GM23248 (cell line): ENCODE measurements around the gene SLC24A4. TPM values are rescaled to one million over a fixed set of nuclear protein-coding genes. Genes with fewer than 3 reads are reported as not detected.
A peak's percentile ranks its signal among the peaks of the same experiment; 100 is the strongest.

Experiments
- DNase-seq: peaks from one replicate; pipeline ENCODE4 v3.0.0-alpha.2; 2015
- H2AFZ ChIP-seq: fragments of 200-600 bp; sonication (generic); 2 replicates; pipeline ENCODE4 v1.6.1; 2016; ENCODE audit warnings: antibody characterized with exemption
- H3F3A ChIP-seq: fragments of 200-600 bp; sonication (generic); 2 replicates; pipeline ENCODE4 v1.6.1; 2016; ENCODE audit warnings: mild to moderate bottlenecking, antibody characterized with exemption, mixed run types; ENCODE audit not compliant: insufficient read depth
- H3K27ac ChIP-seq: fragments of 200-600 bp; sonication (generic); 2 replicates; pipeline ENCODE4 v1.5.1; 2016; ENCODE audit warnings: mild to moderate bottlenecking
- H3K27me3 ChIP-seq: fragments of 200-600 bp; sonication (generic); replicated peaks from 2 replicates; pipeline ENCODE4 v1.6.1; 2016; ENCODE audit warnings: mild to moderate bottlenecking; ENCODE audit not compliant: insufficient read depth
- H3K36me3 ChIP-seq: fragments of 200-600 bp; sonication (generic); 2 replicates; pipeline ENCODE4 v1.6.1; 2016; ENCODE audit warnings: low read depth, mild to moderate bottlenecking
- H3K4me1 ChIP-seq: fragments of 200-600 bp; sonication (generic); 2 replicates; pipeline ENCODE4 v1.6.1; 2016; ENCODE audit warnings: mild to moderate bottlenecking; ENCODE audit not compliant: insufficient read depth
- H3K4me2 ChIP-seq: fragments of 200-600 bp; sonication (generic); one replicate; pipeline ENCODE4 v1.6.1; 2016; ENCODE audit warnings: mild to moderate bottlenecking; ENCODE audit not compliant: unreplicated experiment
- H3K4me3 ChIP-seq: fragments of 200-600 bp; sonication (generic); 2 replicates; pipeline ENCODE4 v1.5.1; 2016; ENCODE audit warnings: mild to moderate bottlenecking
- H3K79me2 ChIP-seq: fragments of 200-600 bp; sonication (generic); 2 replicates; pipeline ENCODE4 v1.6.1; 2016; ENCODE audit warnings: mild to moderate bottlenecking; ENCODE audit not compliant: insufficient read depth
- H3K9ac ChIP-seq: fragments of 200-600 bp; sonication (generic); 2 replicates; pipeline ENCODE4 v1.6.1; 2016; ENCODE audit warnings: mild to moderate bottlenecking
- H3K9me2 ChIP-seq: fragments of 200-600 bp; sonication (generic); 2 replicates; pipeline ENCODE4 v1.6.1; 2016; ENCODE audit warnings: mixed run types, mild to moderate bottlenecking, moderate library complexity; ENCODE audit not compliant: insufficient read depth
- H3K9me3 ChIP-seq: fragments of 200-600 bp; sonication (generic); one replicate; pipeline ENCODE4 v1.6.1; 2017; ENCODE audit warnings: low read depth
- H4K20me1 ChIP-seq: fragments of 200-600 bp; sonication (generic); 2 replicates; pipeline ENCODE4 v1.6.0; 2016; ENCODE audit not compliant: insufficient read depth
- EZH2 ChIP-seq: fragments of 200-600 bp; sonication (generic); IDR thresholded peaks from 2 replicates; pipeline ENCODE4 v1.6.1; 2018; ENCODE audit warnings: antibody characterized with exemption, mild to moderate bottlenecking; ENCODE audit not compliant: insufficient read depth, poor library complexity, severe bottlenecking
- EZH2phosphoT487 ChIP-seq: fragments of 200-600 bp; sonication (generic); IDR thresholded peaks from 2 replicates; pipeline ENCODE4 v1.6.1; 2018; ENCODE audit warnings: antibody characterized with exemption, moderate library complexity, mild to moderate bottlenecking, low read depth; ENCODE audit not compliant: insufficient read depth
- WGBS, 2 experiments: methylation state at CpG; one replicate each; pipeline ENCODE4 v1.1.6; 2015 to 2017; ENCODE audit warnings: low lambda C conversion rate in 2 of 2, low coverage in 1 of 2; ENCODE audit errors: missing lambda C conversion rate in 2 of 2; 5-methylcytosine and 5-hydroxymethylcytosine counted together
- in situ Hi-C: fragments of 300-500 bp; cut with MboI; formaldehyde crosslinking; loops from 2 replicates; pipeline ENCODE4 v1.15.0; 2020
- polyA plus RNA-seq: library from polyadenylated mRNA; unstranded; fragments of >200 nt; fragmentation: Nextera tagmentation; extraction: Ambion mirVana; gene quantifications from 2 replicates; pipeline ENCODE4 v1.2.1, GENCODE V29; 2016
- total RNA-seq: library from RNA; depleted of rRNA; stranded (reverse); fragments of >200 nt; shearing (Covaris generic); gene quantifications from 2 replicates; pipeline ENCODE4 v1.2.3, GENCODE V29; 2014

SLC24A4 gene
- total and polyA plus RNA-seq, 2 experiments from 2014 or later = not detected

GRCh38 chr14:92503756-92504491 lies 181.0 kb downstream of the SLC24A4 start:
- Histone ChIP-seq H3K79me2 (no peaks in the 10 kb centered on the region), H3K4me2 (peak overlapping the region; percentile 38), H2AFZ (no peak overlapping the region), H3K27me3 (no peaks in the 10 kb centered on the region), H3K36me3 (no peaks in the 10 kb centered on the region), H4K20me1 (no peaks in the 10 kb centered on the region), H3K9me2 (no peaks in the 10 kb centered on the region), H3K27ac (peak overlapping the region; percentile 85), H3K4me3 (no peak overlapping the region), H3F3A (peaks cover 42% of the 10 kb centered on the region), H3K4me1 (peaks cover 41% of the 10 kb centered on the region), H3K9ac (peak overlapping the region; percentile 29), H3K9me3 (no peaks in the 10 kb centered on the region)
- 38 to 40% methylated on average over 4 of the region's 4 CpGs for WGBS, 2 experiments
- no peak for TF ChIP-seq EZH2
- TF ChIP-seq EZH2phosphoT487 = no peak
- in situ Hi-C loops = no loop called here
- peak; percentile 88 for DNase-seq

GRCh38 chr14:92505826-92506225 lies 182.9 kb downstream of the SLC24A4 start:
- in situ Hi-C loops = no loop called here
- Histone ChIP-seq H3K9ac (no peak overlapping the region), H3K27ac (no peak overlapping the region), H3F3A (peaks cover 43% of the 10 kb centered on the region), H3K36me3 (no peaks in the 10 kb centered on the region), H3K4me2 (no peak overlapping the region), H3K4me3 (no peak overlapping the region), H3K9me2 (no peaks in the 10 kb centered on the region), H3K79me2 (no peaks in the 10 kb centered on the region), H4K20me1 (no peaks in the 10 kb centered on the region), H3K27me3 (no peaks in the 10 kb centered on the region), H3K9me3 (no peaks in the 10 kb centered on the region), H2AFZ (no peak overlapping the region), H3K4me1 (peaks cover 42% of the 10 kb centered on the region)
- 92 to 97% methylated on average over 5 of the region's 5 CpGs for whole genome bisulfite sequencing, 2 experiments
- no peak for TF ChIP-seq EZH2
- no peak for TF ChIP-seq EZH2phosphoT487
- DNase-seq = no peak

- peaks cover 43% of the 10 kb centered on the region for H3F3A ChIP-seq
- no peak overlapping the region for H3K4me2 ChIP-seq
- no peak overlapping the region for H3K27ac ChIP-seq
- TF ChIP-seq EZH2phosphoT487 (no peak), EZH2 (no peak)
- no peaks in the 10 kb centered on the region for H3K9me2 ChIP-seq
- H3K27me3 ChIP-seq = no peaks in the 10 kb centered on the region
- H3K4me3 ChIP-seq = no peak overlapping the region
- no peak for DNase-seq
- 74 to 81% methylated on average over 3 of the region's 3 CpGs for WGBS, 2 experiments
- in situ Hi-C loops = no loop called here
- no peak overlapping the region for H3K9ac ChIP-seq
- H4K20me1 ChIP-seq = no peaks in the 10 kb centered on the region
- no peak overlapping the region for H2AFZ ChIP-seq
- H3K79me2 ChIP-seq = no peaks in the 10 kb centered on the region
- H3K9me3 ChIP-seq = no peaks in the 10 kb centered on the region
- H3K36me3 ChIP-seq = no peaks in the 10 kb centered on the region
- H3K4me1 ChIP-seq = peaks cover 42% of the 10 kb centered on the region
Measured at GRCh38 chr14:92506231-92506630, 183.3 kb downstream of the SLC24A4 start.

- H3K27ac ChIP-seq = no peak overlapping the region
- DNase-seq = no peak
- in situ Hi-C loops = no loop called here
Measured at GRCh38 chr14:92507174-92507768, 184.3 kb downstream of the SLC24A4 start.

More at GRCh38 chr14:92507174-92507768, 184.3 kb downstream of the SLC24A4 start:
- Histone ChIP-seq H3K9me2 (no peaks in the 10 kb centered on the region), H3K9me3 (no peaks in the 10 kb centered on the region), H3F3A (peaks cover 34% of the 10 kb centered on the region), H3K4me3 (no peak overlapping the region), H3K4me2 (no peak overlapping the region), H3K27me3 (no peaks in the 10 kb centered on the region), H2AFZ (no peak overlapping the region), H3K79me2 (no peaks in the 10 kb centered on the region), H3K36me3 (no peaks in the 10 kb centered on the region), H3K4me1 (peaks cover 36% of the 10 kb centered on the region), H4K20me1 (no peaks in the 10 kb centered on the region), H3K9ac (no peak overlapping the region)
- WGBS, 2 experiments = 96 to 100% methylated on average over 3 to 4 of the region's 4 CpGs
- TF ChIP-seq EZH2phosphoT487 (no peak), EZH2 (no peak)
